OCI-LY1 (cell line): Measurements from ENCODE around the gene LCN15.

ENCODE experiments used
- H2AFZ ChIP-seq: fragments of 200-600 bp; sonication (generic), shearing (Covaris generic); 2 replicates; pipeline ENCODE4 v1.6.0; 2014; ENCODE audit warnings: antibody characterized with exemption, mild to moderate bottlenecking, low read length
- H3F3A ChIP-seq: fragments of 200-600 bp; sonication (generic), shearing (Covaris generic); 2 replicates; pipeline ENCODE4 v1.6.0; 2014; ENCODE audit warnings: mild to moderate bottlenecking, antibody characterized with exemption, low read length, moderate library complexity; ENCODE audit not compliant: insufficient read depth
- H3K27ac ChIP-seq: fragments of 200-600 bp; sonication (generic); 2 replicates; pipeline ENCODE4 v1.5.1; 2014; ENCODE audit warnings: low read length, mixed run types, mild to moderate bottlenecking, low read depth; ENCODE audit not compliant: poor library complexity, severe bottlenecking
- H3K27me3 ChIP-seq: fragments of 200-600 bp; sonication (generic); 2 replicates; pipeline ENCODE4 v1.6.0; 2014; ENCODE audit warnings: antibody characterized with exemption, mild to moderate bottlenecking, low read length, moderate library complexity; ENCODE audit not compliant: insufficient read depth
- H3K36me3 ChIP-seq: fragments of 200-600 bp; sonication (generic); 2 replicates; pipeline ENCODE4 v1.6.1; 2014; ENCODE audit warnings: mild to moderate bottlenecking, antibody characterized with exemption, low read length, moderate library complexity, mixed read lengths; ENCODE audit not compliant: insufficient read depth
- H3K4me1 ChIP-seq: fragments of 200-600 bp; sonication (generic); 2 replicates; pipeline ENCODE4 v1.5.1; 2014; ENCODE audit warnings: mild to moderate bottlenecking, low read length, moderate library complexity; ENCODE audit not compliant: insufficient read depth, severe bottlenecking
- H3K4me2 ChIP-seq: fragments of 200-600 bp; sonication (generic), shearing (Covaris generic); 2 replicates; pipeline ENCODE4 v1.6.1; 2014; ENCODE audit warnings: low read length
- H3K4me3 ChIP-seq: fragments of 200-600 bp; sonication (generic); 2 replicates; pipeline ENCODE4 v1.5.1; 2014; ENCODE audit warnings: low read length, low read depth, mild to moderate bottlenecking, mixed read lengths; ENCODE audit not compliant: poor library complexity, severe bottlenecking
- H3K79me2 ChIP-seq: fragments of 200-600 bp; shearing (Covaris generic); 2 replicates; pipeline ENCODE4 v1.6.1; 2016; ENCODE audit warnings: mixed run types, low read length, mixed read lengths; ENCODE audit not compliant: insufficient read depth
- H3K9ac ChIP-seq: fragments of 200-600 bp; sonication (generic), shearing (Covaris generic); 2 replicates; pipeline ENCODE4 v1.6.1; 2014; ENCODE audit warnings: mild to moderate bottlenecking, low read length, mixed read lengths
- H3K9me2 ChIP-seq: fragments of 200-600 bp; sonication (generic), shearing (Covaris generic); 2 replicates; pipeline ENCODE4 v1.6.1; 2014; ENCODE audit warnings: low read depth, mild to moderate bottlenecking, low read length, mixed read lengths
- H3K9me3 ChIP-seq: fragments of 200-600 bp; shearing (Covaris generic); 2 replicates; pipeline ENCODE4 v1.6.1; 2014; ENCODE audit warnings: low read length, mixed read lengths
- H4K20me1 ChIP-seq: fragments of 200-600 bp; sonication (generic), shearing (Covaris generic); 2 replicates; pipeline ENCODE4 v1.6.0; 2016; ENCODE audit warnings: mild to moderate bottlenecking, low read length; ENCODE audit not compliant: insufficient read depth
- CTCF ChIP-seq: fragments of 200-600 bp; sonication (generic), shearing (Covaris generic); IDR thresholded peaks from 2 replicates; pipeline ENCODE4 v1.5.1; 2017; ENCODE audit warnings: mild to moderate bottlenecking, antibody characterized with exemption, low read length, moderate library complexity, mixed read lengths
- EZH2 ChIP-seq: fragments of 200-600 bp; sonication (generic), shearing (Covaris generic); IDR thresholded peaks from 2 replicates; pipeline ENCODE4 v1.8.0; 2017; ENCODE audit warnings: borderline replicate concordance, mixed run types, mild to moderate bottlenecking, antibody characterized with exemption, low read length, moderate library complexity, mixed read lengths

LCN15 gene

GRCh38 chr9:136751244-136751643 lies 13.1 kb downstream of the LCN15 start:
- Histone ChIP-seq H3K9me3 (peaks cover 13% of the 10 kb centered on the region), H3K4me3 (no peak overlapping the region), H3K36me3 (peaks cover 2% of the 10 kb centered on the region; the same call in 1 of the 2 replicates), H3K4me2 (no peak overlapping the region), H3K79me2 (no peaks in the 10 kb centered on the region), H3K27me3 (peaks cover 40% of the 10 kb centered on the region; the same call in 1 of the 2 replicates), H3K9ac (no peak overlapping the region), H4K20me1 (no peaks in the 10 kb centered on the region), H3F3A (no peaks in the 10 kb centered on the region), H3K4me1 (no peaks in the 10 kb centered on the region), H2AFZ (no peak overlapping the region), H3K27ac (no peak overlapping the region), H3K9me2 (no peaks in the 10 kb centered on the region)
- TF ChIP-seq EZH2 (no peak), CTCF (no peak)

GRCh38 chr9:136750526-136750925 lies 13.8 kb downstream of the LCN15 start:
- Histone ChIP-seq H3F3A (no peaks in the 10 kb centered on the region), H3K9me2 (no peaks in the 10 kb centered on the region), H3K27me3 (peaks cover 36% of the 10 kb centered on the region; the same call in 1 of the 2 replicates), H3K36me3 (peaks cover 2% of the 10 kb centered on the region; the same call in 1 of the 2 replicates), H3K9ac (no peak overlapping the region), H3K9me3 (peaks cover 13% of the 10 kb centered on the region), H3K4me2 (no peak overlapping the region), H3K27ac (no peak overlapping the region), H3K4me1 (no peaks in the 10 kb centered on the region), H3K4me3 (no peak overlapping the region), H2AFZ (no peak overlapping the region), H4K20me1 (no peaks in the 10 kb centered on the region), H3K79me2 (no peaks in the 10 kb centered on the region)
- TF ChIP-seq EZH2 (no peak), CTCF (no peak)

GRCh38 chr9:136748666-136749611 lies 15.4 kb downstream of the LCN15 start:
- Histone ChIP-seq H3K9ac (no peak overlapping the region), H3K27ac (no peak overlapping the region), H4K20me1 (no peaks in the 10 kb centered on the region), H3K9me3 (peaks cover 13% of the 10 kb centered on the region), H3K27me3 (peaks cover 27% of the 10 kb centered on the region; the same call in 1 of the 2 replicates), H3K4me1 (no peaks in the 10 kb centered on the region), H3F3A (no peaks in the 10 kb centered on the region), H3K36me3 (peaks cover 2% of the 10 kb centered on the region; the same call in 1 of the 2 replicates), H3K4me2 (no peak overlapping the region), H3K9me2 (no peaks in the 10 kb centered on the region), H2AFZ (no peak overlapping the region), H3K79me2 (no peaks in the 10 kb centered on the region), H3K4me3 (no peak overlapping the region)
- TF ChIP-seq CTCF, result no peak
- TF ChIP-seq EZH2, result no peak
